GM19324 (cell line): ENCODE results near the gene ARSB.

Source experiments
- ATAC-seq: cut with Tn5 transposase; IDR thresholded peaks from one replicate; pipeline ENCODE4 v1.9.1; 2021; ENCODE audit warnings: mild to moderate bottlenecking, moderate library complexity; ENCODE audit not compliant: unreplicated experiment, low FRiP score

ARSB gene

DNA sequence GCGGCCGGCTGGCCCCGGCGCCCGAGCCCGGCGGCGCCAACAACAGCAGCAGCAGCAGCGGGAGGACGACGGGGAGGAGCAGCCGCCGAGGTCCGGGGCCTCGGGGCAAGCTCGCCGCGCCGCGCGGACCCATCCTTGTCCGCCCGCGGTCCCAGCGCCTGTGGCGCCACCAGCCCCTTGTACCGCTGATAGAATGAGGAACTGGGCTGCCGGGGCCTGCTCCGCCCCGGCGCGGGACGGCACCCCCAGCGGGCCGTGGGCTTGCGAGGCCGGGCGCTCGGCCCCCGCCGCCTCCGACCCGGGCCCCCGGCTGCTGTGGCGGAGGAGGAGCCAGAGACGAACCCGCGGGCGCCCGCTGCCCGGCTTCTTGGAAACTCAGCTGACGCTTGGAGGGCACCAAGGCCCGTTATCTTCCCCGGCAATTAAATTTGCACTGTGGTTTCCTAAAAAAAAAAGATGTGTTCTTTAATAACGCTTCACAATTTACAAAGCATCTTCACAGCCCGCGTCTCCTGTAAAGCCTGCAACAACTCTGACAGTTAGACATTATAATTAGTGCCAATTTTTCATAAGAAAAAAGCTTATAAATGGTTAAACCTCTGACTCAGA is at the start of gene ARSB:
Gene ARSB, minus strand, starts transcription at position 195 of the 609 bp plus-strand sequence. Its CDS starts 62 bp downstream, at position 133.
- ATAC-seq: peak; percentile 43

DNA sequence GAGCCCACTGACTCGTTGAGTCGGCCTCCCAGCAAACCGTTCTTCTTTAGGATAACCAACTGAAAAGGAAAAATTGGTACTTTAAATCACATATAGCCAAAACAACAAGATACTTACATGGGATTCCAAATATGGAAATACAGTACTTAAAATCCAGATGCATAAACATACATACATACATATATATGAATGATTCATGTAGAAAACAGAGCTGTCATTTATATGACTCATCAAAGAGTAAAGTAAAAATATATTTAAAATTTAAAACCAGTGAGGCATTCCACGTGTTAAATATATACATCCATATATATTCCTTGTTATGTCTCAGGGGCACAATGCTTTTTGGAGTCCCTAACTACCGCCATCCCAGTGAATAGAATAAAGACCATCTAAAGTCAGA is 47.7 kb upstream of the ARSB start:
- ATAC-seq: no peak

DNA sequence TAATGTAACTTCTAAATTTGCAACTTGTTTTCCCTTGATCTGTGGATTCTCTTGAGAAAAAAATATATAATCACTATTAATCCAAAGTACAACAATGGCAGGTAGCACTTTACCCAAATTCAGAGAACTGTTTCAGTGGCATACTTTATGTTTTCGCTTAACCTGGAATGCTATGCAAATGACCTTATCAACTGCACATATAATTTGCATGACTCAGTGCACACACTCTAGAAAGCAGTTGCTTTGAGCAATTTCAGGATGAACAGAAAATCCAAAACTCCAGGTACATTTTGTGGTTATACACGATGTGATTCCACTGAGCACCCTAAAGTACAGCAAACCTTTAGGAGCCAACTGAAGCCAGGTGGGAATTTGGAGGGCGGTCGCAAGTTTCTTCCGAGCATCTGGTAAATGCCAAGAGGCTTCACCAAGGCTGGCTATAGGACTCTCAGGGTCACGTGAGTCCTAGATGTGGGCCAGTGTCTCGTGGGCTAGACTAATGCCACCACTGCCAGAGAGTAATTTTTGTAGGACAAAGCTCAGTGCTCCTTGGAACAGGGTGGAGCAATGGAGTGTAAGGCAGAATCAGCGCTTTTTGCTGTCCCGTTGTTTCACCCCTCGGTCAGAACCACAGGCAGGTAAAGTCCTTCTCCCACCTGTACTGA is 47.1 kb upstream of the ARSB start:
- ATAC-seq: no peak

DNA sequence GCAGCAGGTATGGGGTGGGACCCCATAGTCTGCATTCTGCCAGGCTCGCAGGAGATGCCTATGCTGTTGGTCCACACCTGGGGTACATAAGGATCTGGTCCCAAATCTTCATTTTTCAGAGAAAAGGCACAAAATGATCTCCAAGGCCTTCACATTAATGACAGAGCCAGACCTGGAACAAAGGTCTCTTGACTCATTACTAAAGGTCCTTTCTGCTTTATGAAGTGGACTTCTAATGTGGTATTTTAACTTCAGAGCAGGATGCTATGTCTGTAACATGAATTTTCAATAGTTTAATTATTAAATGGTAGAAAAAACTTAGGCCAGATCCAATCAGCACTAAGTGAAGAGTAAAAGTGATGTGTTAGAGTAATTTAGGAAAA is 46.4 kb upstream of the ARSB start:
- ATAC-seq: no peak

DNA sequence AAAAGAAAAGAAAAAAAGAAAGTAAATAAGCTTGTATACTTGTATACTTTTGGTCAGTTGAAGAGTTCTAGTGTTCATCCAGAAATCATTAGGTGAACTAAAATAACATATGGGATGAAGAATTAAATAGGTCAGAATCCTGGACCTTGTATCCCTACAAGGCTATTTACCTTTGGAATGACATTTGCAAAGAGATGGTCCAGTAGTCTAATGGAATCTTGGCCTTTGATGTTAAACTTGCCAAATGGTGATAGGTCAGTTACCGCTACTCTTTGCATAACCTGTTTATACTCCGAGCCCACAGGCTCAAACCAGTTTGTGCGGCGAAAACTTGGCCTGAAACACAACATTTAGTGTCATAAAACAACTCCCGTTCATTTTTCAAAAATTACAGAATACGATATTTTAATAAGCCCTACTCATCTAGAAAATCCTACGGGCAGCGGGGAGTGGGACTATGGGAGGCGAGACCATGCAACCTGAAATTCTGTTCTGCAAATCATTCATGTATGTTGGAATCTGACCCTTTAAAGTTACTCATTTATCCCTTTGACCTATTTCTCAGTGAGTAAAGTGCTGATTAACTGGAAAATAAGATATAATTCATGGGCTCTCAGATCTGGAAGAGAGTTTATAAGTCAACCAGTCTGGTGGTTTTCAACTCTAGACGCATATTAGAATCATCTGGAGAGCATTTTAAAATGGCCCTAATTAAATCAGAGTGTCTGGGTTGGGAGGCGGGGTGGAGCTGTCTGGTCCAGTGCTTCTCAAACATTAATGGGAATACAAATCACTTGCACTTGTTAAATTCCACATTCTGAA is 45.8 kb upstream of the ARSB start:
- no peak for ATAC-seq

DNA sequence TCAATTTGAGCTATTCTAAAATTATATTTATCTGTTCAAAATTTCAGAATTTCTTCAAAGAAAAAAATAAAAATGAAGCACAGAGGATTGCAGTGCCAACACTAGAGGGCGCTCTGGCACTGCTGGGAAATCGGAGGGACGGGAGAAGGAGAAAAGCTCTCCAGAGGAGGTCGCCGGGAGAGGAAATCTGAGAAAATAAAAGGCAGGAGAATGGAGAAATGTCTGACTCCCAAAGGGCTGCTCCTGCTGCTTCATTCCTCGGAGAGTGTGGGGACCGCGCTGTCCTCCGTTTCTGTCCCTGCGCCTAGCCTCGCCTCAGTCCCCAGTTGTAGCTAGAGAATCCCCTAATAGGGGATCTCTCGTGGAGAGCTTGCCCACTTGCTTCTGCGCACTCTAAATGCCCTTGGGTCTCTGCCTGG is 40.0 kb upstream of the ARSB start:
- ATAC-seq: no peak

DNA sequence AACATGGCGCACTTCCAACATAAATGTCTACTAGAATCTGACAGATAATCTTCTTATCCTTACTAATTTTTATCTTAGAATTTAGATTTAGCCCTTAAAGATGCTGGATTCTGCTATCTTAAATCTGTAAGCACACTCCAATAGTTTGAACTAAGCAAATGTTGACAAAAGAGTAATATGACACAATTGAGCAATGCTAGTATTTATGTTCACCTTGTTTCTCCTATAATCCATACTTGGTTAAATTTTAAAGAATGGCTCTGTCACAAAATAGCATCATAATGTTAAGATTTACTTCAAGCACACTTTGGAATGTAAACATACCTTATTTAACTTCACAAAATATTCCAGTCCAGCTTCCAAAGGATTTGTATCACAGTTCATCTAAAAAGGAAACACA is 38.8 kb upstream of the ARSB start:
- ATAC-seq: no peak

DNA sequence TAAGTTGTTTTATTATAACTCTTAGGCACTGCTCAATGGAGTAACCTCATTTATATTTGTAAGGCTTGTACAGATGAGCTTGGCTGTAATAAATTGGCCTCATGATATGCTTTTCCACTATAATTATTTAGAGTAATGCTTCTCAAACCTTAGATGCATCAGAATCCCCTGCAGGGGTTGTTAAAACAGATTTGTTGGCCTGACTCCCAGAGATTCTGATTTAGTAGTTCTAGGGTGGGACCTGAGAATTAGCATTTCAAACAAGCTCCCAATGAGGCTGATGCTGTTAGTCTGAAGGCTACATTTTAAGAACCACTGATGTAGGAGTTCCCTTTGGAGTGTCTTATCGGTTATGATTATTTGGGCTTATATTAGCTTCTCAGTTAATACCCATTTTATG is 38.2 kb upstream of the ARSB start:
- ATAC-seq: no peak

DNA sequence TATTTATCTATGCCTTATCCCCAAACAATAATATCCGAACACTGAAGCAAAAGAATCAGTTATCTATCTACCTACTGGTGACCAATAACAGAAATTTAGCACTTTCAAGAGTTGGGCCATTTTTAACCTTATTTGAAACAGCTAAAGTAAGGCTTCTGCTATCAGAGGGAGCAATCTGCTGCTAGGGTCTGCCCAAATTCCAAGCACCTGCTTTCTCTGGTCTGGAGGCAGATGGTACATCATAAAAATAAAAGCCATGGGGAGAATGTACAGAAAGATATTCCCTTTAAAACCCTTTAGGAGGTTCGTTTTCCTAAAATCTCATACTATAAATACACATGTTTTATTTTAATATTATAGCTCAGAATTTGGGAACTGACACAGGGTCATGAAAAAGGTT is 37.7 kb upstream of the ARSB start:
- ATAC-seq: no peak

DNA sequence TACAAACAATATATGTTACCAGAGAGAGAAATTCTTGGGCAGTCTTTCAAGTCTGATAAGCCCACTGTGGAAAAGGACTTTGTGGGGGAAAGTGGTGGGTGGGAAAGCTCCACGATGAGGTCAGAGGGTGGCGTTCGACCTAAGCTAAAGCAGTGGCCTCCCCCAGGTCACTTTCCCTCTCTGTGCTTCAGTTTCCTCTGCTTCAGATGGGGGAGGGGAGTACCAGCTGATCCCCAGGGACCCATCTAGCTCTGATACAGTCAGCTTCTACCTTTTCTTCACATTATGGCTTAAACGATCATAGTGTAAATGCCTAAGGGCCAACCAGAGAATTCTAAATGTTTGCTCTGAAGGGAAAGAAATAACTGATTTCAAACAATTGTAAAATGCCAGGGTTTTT is 36.6 kb upstream of the ARSB start:
- ATAC-seq: no peak

DNA sequence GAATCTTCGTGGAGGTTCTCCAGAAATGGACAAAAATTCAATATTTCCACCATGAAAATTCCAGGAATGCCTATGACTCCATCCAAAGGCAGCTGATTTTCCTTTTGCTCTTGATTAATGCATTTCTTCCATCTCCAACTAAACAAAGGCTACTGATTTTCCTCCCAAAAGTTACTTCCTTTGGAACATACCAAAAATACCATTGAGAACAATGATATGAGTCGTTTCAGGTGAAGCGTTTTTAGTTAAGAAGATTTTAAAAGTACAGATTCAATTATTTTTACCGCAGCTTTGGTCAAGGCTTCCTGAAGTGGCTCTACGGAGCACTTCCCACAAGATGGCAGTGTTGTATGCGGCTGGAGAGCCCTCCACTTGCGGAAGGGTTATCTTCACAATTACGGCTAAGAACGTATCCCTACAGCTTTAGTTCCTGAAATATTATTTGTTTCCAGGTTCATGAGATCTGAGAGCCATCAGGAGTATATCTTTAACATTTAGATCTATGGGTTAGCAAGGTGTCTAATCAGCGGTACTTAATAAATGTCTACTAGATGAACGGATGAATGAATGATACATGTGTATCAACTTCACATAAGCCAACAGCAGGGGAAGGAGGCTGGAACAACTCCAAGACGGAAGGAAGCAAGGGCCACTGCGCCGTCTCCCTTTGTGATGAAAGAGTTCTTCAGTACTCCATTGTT is 35.9 kb upstream of the ARSB start:
- ATAC-seq: no peak

DNA sequence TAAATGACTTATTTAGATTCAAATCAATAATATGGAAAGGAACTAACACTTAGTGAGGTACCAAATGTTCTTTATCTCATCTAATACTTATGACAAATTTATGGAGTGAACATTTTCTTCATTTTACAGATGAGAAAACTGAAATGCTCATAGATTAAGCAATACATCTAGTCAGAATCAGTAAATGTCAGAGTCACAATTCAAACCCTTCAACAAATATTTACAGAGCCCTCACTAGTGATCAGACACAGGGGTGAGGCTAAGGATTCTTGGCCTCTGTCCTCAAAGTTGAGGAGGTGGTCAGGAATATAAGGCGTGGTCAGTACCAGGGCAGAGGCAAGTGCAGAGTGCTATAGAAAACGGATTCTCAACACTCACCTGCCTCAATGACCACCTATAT is 29.5 kb upstream of the ARSB start:
- no peak for ATAC-seq

DNA sequence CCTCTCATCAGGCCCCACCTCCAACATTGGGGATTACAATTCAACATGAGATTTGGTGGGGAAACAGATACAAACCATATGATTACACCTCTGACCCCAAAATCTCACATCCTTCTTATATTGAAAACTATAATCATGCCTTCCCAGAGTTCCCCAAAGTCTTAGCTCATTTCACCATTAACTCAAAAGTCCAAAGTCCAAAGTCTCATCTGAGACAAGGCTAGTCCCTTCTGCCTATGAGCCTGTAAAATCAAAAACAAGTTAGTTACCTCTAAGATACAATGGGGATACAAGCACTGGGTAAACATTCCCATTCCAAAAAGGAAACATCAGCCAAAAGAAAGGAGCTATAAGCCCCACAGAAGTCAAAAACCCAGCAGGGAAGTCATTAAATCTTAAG is 26.8 kb upstream of the ARSB start:
- ATAC-seq: no peak

DNA sequence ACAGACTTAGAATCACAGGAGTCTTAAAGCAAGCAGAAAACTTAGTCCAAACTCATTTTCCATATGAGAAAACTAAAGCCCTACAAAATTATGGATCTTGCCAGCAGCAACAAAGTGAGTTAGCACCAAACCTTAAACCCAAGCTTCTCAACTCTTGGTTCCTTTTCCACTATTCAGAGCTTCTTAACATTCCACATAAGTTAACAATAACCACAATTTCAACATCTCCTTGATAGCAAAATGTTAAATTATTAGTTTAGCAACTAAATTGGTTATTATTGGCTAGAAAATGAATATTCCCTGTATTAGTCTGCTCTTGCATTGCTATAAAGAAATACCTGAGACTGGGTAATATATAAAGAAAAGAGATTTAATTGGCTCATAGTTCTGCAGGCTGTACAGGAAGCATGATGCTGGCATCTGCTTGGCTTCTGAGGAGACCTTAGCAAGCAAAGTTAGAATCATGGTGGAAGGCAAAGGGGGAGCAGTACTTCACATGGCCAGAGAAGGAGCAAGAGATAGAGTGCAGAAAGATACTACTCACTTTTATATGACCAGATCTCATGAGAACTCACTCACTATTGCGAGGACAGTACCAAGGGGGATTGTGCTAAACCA is 26.2 kb upstream of the ARSB start:
- ATAC-seq: no peak

DNA sequence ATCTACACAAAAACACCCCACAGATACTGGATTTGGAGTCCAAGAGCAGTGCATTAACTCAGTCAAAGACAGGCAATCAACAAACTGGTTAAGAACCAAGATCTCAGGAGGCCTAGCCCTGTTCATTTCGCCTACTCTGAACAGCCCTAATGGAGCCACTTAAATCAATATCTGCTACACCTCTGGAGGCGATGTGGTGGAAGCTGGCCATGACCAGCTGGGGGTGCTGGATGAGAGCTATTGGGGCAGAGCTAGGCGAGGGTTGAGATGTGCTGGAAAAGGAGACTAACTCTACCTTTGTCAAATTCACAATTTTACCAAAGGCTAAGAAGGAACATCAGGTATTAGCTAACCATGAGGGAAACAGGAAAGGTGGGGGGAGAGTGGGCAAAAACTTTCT is 23.3 kb upstream of the ARSB start:
- no peak for ATAC-seq

DNA sequence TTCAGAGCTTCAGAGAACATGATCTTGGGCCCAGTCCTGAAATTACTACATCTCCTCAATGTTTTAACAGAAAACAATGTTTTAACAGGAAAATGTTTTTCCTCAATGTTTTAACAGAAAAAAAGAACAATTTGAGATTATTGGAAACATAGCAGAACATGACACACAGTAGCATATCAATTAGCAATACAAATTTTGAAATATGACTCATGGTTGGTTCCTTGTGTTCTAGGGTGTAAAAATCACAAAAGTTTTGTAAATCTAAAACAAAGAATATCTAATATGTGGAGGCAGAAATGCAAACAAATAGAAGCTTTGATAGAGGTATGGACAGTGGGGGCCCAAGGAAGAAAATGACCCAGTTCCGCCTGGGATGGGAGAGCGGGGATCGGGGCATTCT is 22.8 kb upstream of the ARSB start:
- no peak for ATAC-seq

DNA sequence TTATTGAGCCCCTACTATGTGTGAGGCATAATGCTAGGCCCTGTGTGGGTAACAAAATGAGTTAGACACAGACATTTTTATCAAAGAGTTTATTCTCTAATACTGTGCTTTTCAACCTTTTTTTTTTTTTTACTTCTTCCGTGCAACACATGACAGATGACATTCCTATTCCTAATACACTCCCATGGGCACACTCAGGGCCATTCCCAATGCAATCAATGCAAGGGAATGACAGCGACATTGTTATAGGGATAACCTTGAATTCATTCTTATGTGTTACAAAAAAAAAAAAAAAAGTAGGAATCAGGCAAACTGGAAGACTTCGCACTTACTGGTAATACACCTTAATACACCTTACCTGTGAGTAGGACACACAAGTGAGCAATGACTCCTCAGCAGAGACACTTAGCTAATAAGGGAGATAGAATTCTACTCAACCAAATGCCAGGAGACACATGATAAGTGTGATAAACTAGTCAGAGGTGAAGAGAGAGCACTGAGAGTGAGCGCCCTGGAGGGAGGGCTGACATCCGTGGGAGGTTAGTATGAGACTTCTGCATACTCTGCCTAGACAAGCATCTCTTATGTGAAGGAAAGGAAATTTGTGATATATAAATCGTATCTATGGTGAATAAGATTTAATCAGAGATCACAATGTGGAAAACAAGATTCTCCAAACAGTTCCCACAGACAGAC is 21.0 kb upstream of the ARSB start:
- no peak for ATAC-seq

DNA sequence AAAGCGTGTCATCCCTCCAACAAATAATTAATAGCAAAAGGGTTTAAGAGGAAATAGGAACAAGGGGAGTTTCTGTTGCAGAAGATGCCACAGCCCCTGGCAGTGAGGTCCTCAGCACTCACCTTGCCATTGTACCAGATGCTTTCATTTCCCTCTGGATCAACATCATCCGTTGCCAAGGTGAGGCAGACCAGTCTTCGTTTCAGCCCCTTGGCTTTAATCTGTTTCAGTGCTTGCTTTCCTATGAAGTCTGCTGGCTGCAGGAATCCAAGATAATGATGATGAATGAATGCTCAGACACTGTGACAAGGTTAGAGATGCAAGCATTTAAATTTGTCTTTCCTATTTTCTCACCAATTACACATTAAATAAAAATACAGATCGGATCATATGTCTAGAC is 20.0 kb upstream of the ARSB start:
- ATAC-seq: no peak

DNA sequence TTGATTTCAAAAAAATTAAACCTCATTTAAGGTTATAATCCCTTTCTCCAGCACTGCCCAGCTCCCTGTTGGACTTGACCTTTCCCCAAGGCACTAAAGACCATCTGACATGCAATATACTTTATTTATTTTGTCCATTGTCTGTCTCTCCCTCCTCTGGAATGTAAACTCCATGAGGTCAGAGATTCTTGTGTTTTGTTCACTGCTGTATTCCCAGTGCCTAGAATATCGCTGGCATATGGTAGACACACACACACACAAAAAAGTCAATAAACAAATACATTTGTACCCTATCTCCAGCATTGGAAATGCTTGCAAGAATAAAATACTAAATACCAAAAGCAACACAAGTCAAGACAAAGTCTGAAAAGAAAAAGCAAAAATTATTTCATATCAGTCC is 17.3 kb upstream of the ARSB start:
- no peak for ATAC-seq

DNA sequence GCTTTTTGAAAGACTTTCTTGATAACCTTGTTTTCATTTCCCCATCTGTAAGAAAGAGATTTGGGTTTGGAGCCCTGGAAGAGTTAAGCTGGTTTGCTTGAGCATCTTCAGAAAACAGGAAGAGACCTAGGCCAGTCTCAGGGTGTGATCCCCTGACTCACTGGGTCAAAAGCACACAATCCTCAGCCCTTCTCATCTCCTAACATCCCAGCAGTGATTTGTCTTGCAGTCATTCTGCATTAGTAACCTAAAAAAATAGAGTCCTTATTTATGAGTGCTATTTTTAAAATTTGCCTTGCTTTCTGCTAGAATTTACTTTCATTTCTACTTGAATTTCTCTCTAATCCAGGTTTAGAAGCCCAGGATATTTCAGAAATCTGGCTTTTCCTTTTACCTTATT is 16.4 kb upstream of the ARSB start:
- no peak for ATAC-seq
